ENCODE measurements around the gene HERC2.
"Not testable (repeated sequence)": the region's sequence is repeated elsewhere in the genome, so short reads cannot be mapped to it uniquely, and the experiment has no call there.

The HERC2 gene

GRCh38 chr15:28243901-28244300, 78.1 kb downstream of the HERC2 start:
- no peak for DNase-seq (ENCODE audit: extremely low read depth, low read depth)
- H3K4me3 ChIP-seq (replicated peaks; ENCODE audit: low read depth, low read length), result no peak overlapping the region
- TF ChIP-seq CTCF (IDR thresholded peaks at IDR 0.05; ENCODE audit: low read depth, low read length, missing control alignments), result no peak

- no peak for TF ChIP-seq CTCF (IDR thresholded peaks at IDR 0.05; ENCODE audit: low read depth, low read length, missing control alignments)
- DNase-seq (ENCODE audit: extremely low read depth, low read depth), result no peak
Measured at GRCh38 chr15:28243399-28243798, 78.6 kb downstream of the HERC2 start.

GRCh38 chr15:28238296-28238695, 83.7 kb downstream of the HERC2 start:
- DNase-seq (ENCODE audit: extremely low read depth, low read depth), result not testable (repeated sequence)

More at GRCh38 chr15:28243399-28243798, 78.6 kb downstream of the HERC2 start:
- no peak overlapping the region for H3K4me3 ChIP-seq (replicated peaks; ENCODE audit: low read depth, low read length)

GRCh38 chr15:28231743-28232142, 90.2 kb downstream of the HERC2 start:
- not testable (repeated sequence) for H3K4me3 ChIP-seq (replicated peaks; ENCODE audit: low read depth, low read length); DNase-seq (ENCODE audit: extremely low read depth, low read depth)

More at GRCh38 chr15:28238296-28238695, 83.7 kb downstream of the HERC2 start:
- not testable (repeated sequence) for H3K4me3 ChIP-seq (replicated peaks; ENCODE audit: low read depth, low read length)

- H3K4me3 ChIP-seq (replicated peaks; ENCODE audit: low read depth, low read length); DNase-seq (ENCODE audit: extremely low read depth, low read depth): not testable (repeated sequence)
Measured at GRCh38 chr15:28231336-28231735, 90.6 kb downstream of the HERC2 start.

GRCh38 chr15:28228990-28229640, 92.9 kb downstream of the HERC2 start:
- H3K4me3 ChIP-seq (replicated peaks; ENCODE audit: low read depth, low read length); DNase-seq (ENCODE audit: extremely low read depth, low read depth): not testable (repeated sequence)

- no peak for TF ChIP-seq CTCF (IDR thresholded peaks at IDR 0.05; ENCODE audit: low read depth, low read length, missing control alignments)
- no peak overlapping the region for H3K4me3 ChIP-seq (replicated peaks; ENCODE audit: low read depth, low read length)
- DNase-seq (ENCODE audit: extremely low read depth, low read depth), result no peak
Measured at GRCh38 chr15:28228096-28228495, 93.9 kb downstream of the HERC2 start.

GRCh38 chr15:28227303-28227702, 94.7 kb downstream of the HERC2 start:
- H3K4me3 ChIP-seq (replicated peaks; ENCODE audit: low read depth, low read length), result not testable (repeated sequence)
- peak; percentile 2 for DNase-seq (ENCODE audit: extremely low read depth, low read depth)
- peak; percentile 39 for TF ChIP-seq CTCF (IDR thresholded peaks at IDR 0.05; ENCODE audit: low read depth, low read length, missing control alignments)

- DNase-seq (ENCODE audit: extremely low read depth, low read depth); H3K4me3 ChIP-seq (replicated peaks; ENCODE audit: low read depth, low read length): not testable (repeated sequence)
Measured at GRCh38 chr15:28222612-28223011, 99.4 kb downstream of the HERC2 start.

- H3K4me3 ChIP-seq (replicated peaks; ENCODE audit: low read depth, low read length); DNase-seq (ENCODE audit: extremely low read depth, low read depth): not testable (repeated sequence)
Measured at GRCh38 chr15:28221696-28222095, 100.3 kb downstream of the HERC2 start.

All from HFF-Myc (cell line).